Thyroid gland (tissue), 4 donors: ENCODE results near the gene PRKCA.

Experiments used
- POLR2A ChIP-seq, 2 donors: fragments of 450-650 bp; IDR thresholded peaks; one replicate each; pipeline ENCODE4 v1.6.1; 2017; ENCODE audit warnings: antibody characterized with exemption in 2 of 2, mild to moderate bottlenecking in 2 of 2, moderate library complexity in 1 of 2
- TF ChIP-seq, protein P1 (sequence below), 6 experiments: fragments of 200-600 bp in 3 of 6; fragments of 450-650 bp in 3 of 6; sonication (generic) in 3 of 6; IDR thresholded peaks; one replicate each; pipeline ENCODE4 v1.5.1; 2016 to 2019; ENCODE audit warnings: antibody characterized with exemption in 6 of 6, mild to moderate bottlenecking in 2 of 6, inconsistent platforms in 1 of 6, moderate library complexity in 1 of 6

DNA sequence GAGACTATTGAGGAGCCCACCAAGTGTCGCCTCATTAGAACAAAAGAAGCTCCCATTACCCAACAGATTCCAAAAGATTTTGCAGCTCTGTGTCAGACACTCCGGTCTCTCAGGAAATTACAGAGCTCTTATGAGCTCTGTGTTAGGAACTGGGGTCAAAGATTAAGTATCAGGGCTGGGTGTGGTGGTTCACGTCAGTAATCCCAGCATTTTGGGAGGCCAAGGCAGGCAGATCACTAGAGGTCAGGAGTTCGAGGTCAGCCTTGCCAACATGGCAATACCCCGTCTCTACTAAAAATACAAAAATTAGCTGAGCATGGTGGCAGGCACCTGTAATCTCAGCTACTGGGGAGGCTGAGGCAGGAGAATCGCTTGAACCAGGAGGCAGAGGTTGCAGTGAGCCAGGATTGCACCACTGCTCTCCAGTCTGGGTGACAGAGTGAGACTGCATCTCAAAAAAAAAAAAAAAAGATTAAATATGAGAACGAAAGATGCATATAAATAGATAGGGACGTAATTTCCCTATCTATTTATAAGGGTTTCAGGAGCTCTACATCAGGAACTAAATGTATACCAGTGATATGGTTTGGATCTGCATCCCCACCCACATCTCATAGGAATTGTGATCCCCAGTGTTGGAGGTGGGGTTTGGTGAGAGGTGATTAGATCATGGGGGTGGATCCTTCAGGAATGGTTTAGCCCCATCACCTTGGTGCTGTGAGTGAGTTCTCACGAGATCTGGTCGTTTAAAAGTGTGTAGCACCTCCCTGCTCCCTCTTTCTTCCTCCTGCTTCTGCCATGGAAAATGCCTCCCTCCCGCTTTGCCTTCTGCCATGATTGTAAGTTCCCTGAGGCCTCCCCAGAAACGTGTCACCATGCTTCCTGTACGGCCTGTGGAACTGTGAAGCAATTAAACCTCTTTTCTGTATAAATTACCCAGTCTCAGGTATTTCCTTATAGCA, 111.4 kb downstream of the PRKCA start:
- TF ChIP-seq, protein P1, sequence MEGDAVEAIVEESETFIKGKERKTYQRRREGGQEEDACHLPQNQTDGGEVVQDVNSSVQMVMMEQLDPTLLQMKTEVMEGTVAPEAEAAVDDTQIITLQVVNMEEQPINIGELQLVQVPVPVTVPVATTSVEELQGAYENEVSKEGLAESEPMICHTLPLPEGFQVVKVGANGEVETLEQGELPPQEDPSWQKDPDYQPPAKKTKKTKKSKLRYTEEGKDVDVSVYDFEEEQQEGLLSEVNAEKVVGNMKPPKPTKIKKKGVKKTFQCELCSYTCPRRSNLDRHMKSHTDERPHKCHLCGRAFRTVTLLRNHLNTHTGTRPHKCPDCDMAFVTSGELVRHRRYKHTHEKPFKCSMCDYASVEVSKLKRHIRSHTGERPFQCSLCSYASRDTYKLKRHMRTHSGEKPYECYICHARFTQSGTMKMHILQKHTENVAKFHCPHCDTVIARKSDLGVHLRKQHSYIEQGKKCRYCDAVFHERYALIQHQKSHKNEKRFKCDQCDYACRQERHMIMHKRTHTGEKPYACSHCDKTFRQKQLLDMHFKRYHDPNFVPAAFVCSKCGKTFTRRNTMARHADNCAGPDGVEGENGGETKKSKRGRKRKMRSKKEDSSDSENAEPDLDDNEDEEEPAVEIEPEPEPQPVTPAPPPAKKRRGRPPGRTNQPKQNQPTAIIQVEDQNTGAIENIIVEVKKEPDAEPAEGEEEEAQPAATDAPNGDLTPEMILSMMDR (IDR thresholded peaks at IDR 0.05): no peak
- TF ChIP-seq POLR2A (IDR thresholded peaks at IDR 0.05): no peak
